Gastroesophageal sphincter (tissue), 3 donors: Measurements from ENCODE around the gene UGT1A4.

Source experiments
- POLR2A ChIP-seq, 2 donors: fragments of 450-650 bp; IDR thresholded peaks; one replicate each; pipeline ENCODE4 v1.6.1; 2017; ENCODE audit warnings: antibody characterized with exemption in 2 of 2, mild to moderate bottlenecking in 2 of 2, moderate library complexity in 1 of 2
- POLR2AphosphoS5 ChIP-seq: sonication (generic); formaldehyde crosslinking; IDR thresholded peaks from one replicate; pipeline ENCODE4 v1.6.1; 2017; ENCODE audit warnings: antibody characterized with exemption
- TF ChIP-seq, protein P1 (sequence below), 4 experiments: fragments of 200-600 bp in 2 of 4; fragments of 450-650 bp in 2 of 4; sonication (generic) in 1 of 4; IDR thresholded peaks; one replicate each; pipeline ENCODE4 v1.5.1; 2017 to 2019; ENCODE audit warnings: antibody characterized with exemption in 4 of 4, mild to moderate bottlenecking in 2 of 4, moderate library complexity in 2 of 4

DNA sequence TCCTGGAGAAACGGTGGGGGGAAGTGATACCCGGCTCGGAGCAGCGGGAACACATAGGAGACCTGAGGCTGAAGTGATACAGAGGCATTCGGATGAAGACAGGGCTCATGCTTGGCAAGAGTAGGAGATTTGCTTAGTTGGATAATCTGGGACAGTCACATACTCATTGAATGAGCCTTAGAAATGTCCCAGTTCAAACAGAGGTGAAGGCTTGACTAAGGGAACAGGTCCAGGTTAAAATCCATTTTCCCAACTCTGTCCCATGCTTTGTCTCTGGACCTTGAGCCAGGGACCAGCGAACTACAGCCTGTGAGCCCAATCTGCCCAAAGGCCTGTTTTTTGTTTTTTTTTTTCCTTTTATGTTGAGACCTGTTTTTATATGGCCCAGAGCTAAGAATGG lies 24.6 kb upstream of the UGT1A4 start:
- TF ChIP-seq, protein P1, sequence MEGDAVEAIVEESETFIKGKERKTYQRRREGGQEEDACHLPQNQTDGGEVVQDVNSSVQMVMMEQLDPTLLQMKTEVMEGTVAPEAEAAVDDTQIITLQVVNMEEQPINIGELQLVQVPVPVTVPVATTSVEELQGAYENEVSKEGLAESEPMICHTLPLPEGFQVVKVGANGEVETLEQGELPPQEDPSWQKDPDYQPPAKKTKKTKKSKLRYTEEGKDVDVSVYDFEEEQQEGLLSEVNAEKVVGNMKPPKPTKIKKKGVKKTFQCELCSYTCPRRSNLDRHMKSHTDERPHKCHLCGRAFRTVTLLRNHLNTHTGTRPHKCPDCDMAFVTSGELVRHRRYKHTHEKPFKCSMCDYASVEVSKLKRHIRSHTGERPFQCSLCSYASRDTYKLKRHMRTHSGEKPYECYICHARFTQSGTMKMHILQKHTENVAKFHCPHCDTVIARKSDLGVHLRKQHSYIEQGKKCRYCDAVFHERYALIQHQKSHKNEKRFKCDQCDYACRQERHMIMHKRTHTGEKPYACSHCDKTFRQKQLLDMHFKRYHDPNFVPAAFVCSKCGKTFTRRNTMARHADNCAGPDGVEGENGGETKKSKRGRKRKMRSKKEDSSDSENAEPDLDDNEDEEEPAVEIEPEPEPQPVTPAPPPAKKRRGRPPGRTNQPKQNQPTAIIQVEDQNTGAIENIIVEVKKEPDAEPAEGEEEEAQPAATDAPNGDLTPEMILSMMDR (IDR thresholded peaks at IDR 0.05) = no peak
- no peak for TF ChIP-seq POLR2AphosphoS5
- TF ChIP-seq POLR2A (IDR thresholded peaks at IDR 0.05) = no peak
